Measurements from ENCODE around the gene TUBB1. TPM values are rescaled to one million over a fixed set of nuclear protein-coding genes. Genes with fewer than 3 reads are reported as not detected.

TUBB1 gene
- total RNA-seq, 1 donor from 2014 or later = not detected

DNA sequence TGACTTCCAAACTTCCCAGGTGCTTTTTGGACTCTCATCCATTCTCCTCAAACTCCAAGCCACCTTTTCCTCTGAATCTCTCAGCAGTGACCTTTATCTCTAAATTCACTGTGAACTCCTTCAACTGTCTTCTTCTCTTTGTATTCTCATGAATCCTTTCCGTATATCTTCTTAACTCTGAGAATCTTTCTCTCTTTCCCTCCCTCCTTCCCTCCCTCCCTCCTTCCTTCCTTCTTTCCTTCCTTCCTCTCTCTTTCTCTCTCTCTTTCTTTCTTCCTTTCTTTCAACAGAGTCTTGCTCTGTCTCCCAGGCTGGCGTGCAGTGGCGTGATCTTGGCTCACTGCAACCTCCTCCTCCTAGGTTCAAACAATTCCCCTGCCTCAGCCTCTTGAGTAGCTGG, 27.6 kb downstream of the TUBB1 start:
- H3K9me3 Mint-ChIP-seq (ENCODE audit: unreplicated experiment) = no peaks in the 10 kb centered on the region
- peaks cover 9% of the 10 kb centered on the region for H3K4me1 Mint-ChIP-seq (ENCODE audit: unreplicated experiment)
- DNase-seq (ENCODE audit: low spot score) = no peak
- H3K36me3 Mint-ChIP-seq (ENCODE audit: low read depth, unreplicated experiment) = peaks cover 4% of the 10 kb centered on the region
- H3K27ac Mint-ChIP-seq (ENCODE audit: unreplicated experiment) = no peak overlapping the region
- no peaks in the 10 kb centered on the region for H3K27me3 Mint-ChIP-seq (ENCODE audit: unreplicated experiment)
- no peak overlapping the region for H3K4me3 Mint-ChIP-seq (ENCODE audit: unreplicated experiment)
- TF ChIP-seq, protein P1, sequence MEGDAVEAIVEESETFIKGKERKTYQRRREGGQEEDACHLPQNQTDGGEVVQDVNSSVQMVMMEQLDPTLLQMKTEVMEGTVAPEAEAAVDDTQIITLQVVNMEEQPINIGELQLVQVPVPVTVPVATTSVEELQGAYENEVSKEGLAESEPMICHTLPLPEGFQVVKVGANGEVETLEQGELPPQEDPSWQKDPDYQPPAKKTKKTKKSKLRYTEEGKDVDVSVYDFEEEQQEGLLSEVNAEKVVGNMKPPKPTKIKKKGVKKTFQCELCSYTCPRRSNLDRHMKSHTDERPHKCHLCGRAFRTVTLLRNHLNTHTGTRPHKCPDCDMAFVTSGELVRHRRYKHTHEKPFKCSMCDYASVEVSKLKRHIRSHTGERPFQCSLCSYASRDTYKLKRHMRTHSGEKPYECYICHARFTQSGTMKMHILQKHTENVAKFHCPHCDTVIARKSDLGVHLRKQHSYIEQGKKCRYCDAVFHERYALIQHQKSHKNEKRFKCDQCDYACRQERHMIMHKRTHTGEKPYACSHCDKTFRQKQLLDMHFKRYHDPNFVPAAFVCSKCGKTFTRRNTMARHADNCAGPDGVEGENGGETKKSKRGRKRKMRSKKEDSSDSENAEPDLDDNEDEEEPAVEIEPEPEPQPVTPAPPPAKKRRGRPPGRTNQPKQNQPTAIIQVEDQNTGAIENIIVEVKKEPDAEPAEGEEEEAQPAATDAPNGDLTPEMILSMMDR (IDR thresholded peaks at IDR 0.05; ENCODE audit: unreplicated experiment) = no peak

DNA sequence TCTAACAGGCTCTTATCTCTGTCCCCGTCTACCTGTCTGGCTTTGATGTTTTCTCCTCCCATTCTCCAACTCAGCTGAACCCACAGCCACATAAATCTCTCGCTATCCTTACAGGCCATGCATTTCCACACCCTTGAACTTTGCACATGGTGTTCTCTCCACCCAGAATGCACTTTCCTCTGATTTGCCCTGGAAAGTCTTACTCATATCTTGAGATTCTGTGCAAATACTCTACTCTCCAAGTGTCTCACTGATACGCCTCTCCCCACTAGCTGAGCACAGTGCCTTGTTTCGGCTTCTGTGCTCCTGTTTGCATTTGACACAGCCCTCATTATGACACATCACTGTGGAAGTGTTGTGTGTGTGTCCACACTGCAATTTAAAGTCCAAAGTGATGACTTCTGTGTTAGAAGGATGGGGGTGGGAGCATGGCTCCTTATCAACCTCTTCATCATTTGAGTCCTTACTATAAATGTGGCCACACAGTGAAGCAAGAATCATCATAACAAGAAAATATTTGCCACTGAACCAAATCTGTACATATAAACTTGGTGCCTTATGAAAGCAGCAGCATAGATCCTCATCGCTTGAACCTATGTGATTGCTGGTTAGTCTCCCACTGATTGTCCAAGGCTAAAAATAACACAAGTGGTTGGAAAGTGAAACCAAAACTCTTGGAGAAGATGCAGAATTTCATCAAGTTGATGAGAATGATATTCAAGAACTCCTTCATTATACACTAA, 28.9 kb downstream of the TUBB1 start:
- no peaks in the 10 kb centered on the region for H3K27me3 Mint-ChIP-seq (ENCODE audit: unreplicated experiment)
- DNase-seq (ENCODE audit: low spot score) = no peak
- H3K4me1 Mint-ChIP-seq (ENCODE audit: unreplicated experiment) = peaks cover 11% of the 10 kb centered on the region
- no peak overlapping the region for H3K4me3 Mint-ChIP-seq (ENCODE audit: unreplicated experiment)
- TF ChIP-seq, protein P1 (IDR thresholded peaks at IDR 0.05; ENCODE audit: unreplicated experiment) = no peak
- no peak overlapping the region for H3K27ac Mint-ChIP-seq (ENCODE audit: unreplicated experiment)
- peaks cover 4% of the 10 kb centered on the region for H3K36me3 Mint-ChIP-seq (ENCODE audit: low read depth, unreplicated experiment)
- no peaks in the 10 kb centered on the region for H3K9me3 Mint-ChIP-seq (ENCODE audit: unreplicated experiment)

DNA sequence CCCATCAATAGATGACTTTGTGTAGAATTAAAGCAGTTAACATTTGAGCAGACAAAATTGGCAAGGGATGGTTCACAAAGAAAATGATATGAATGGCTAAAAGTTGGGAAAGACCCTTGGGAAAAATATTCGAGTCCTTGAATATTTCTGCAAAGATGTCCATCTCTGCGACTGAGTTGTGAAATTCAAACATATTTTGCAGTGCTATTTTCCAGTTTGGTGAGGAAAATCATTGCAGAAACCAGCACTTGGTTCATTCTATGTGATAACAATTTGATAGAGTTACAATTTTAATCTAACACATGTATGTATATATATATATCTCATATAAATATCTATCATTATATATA, 29.4 kb downstream of the TUBB1 start:
- no peak for DNase-seq (ENCODE audit: low spot score)
- TF ChIP-seq, protein P1 (IDR thresholded peaks at IDR 0.05; ENCODE audit: unreplicated experiment) = no peak
- H3K9me3 Mint-ChIP-seq (ENCODE audit: unreplicated experiment) = no peaks in the 10 kb centered on the region
- no peak overlapping the region for H3K27ac Mint-ChIP-seq (ENCODE audit: unreplicated experiment)
- H3K4me3 Mint-ChIP-seq (ENCODE audit: unreplicated experiment) = no peak overlapping the region
- H3K4me1 Mint-ChIP-seq (ENCODE audit: unreplicated experiment) = peaks cover 7% of the 10 kb centered on the region
- H3K27me3 Mint-ChIP-seq (ENCODE audit: unreplicated experiment) = no peaks in the 10 kb centered on the region
- no peaks in the 10 kb centered on the region for H3K36me3 Mint-ChIP-seq (ENCODE audit: low read depth, unreplicated experiment)

DNA sequence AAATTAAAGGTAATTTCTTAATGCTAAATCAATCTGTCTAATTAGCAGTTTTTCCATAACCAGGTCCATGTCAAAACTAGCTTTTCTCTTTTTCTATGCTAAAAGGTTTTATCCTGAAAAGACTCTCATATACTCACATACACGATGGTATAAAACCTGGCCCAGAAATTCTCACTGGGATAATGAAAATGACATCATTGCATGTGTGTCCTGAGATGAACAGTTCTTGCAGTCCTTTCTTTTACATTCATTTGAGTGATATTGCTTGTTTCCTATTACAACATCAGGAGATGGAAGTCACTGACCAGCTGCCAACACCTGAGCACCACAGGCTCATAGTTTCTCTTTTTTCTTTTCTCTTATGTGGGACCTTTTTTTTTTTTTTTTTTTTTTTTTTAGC, 31.2 kb downstream of the TUBB1 start:
- H3K27ac Mint-ChIP-seq (ENCODE audit: unreplicated experiment) = no peak overlapping the region
- no peak overlapping the region for H3K4me3 Mint-ChIP-seq (ENCODE audit: unreplicated experiment)
- no peaks in the 10 kb centered on the region for H3K9me3 Mint-ChIP-seq (ENCODE audit: unreplicated experiment)
- no peaks in the 10 kb centered on the region for H3K36me3 Mint-ChIP-seq (ENCODE audit: low read depth, unreplicated experiment)
- TF ChIP-seq, protein P1 (IDR thresholded peaks at IDR 0.05; ENCODE audit: unreplicated experiment) = no peak
- peaks cover 2% of the 10 kb centered on the region for H3K27me3 Mint-ChIP-seq (ENCODE audit: unreplicated experiment)
- peaks cover 7% of the 10 kb centered on the region for H3K4me1 Mint-ChIP-seq (ENCODE audit: unreplicated experiment)
- no peak for DNase-seq (ENCODE audit: low spot score)

DNA sequence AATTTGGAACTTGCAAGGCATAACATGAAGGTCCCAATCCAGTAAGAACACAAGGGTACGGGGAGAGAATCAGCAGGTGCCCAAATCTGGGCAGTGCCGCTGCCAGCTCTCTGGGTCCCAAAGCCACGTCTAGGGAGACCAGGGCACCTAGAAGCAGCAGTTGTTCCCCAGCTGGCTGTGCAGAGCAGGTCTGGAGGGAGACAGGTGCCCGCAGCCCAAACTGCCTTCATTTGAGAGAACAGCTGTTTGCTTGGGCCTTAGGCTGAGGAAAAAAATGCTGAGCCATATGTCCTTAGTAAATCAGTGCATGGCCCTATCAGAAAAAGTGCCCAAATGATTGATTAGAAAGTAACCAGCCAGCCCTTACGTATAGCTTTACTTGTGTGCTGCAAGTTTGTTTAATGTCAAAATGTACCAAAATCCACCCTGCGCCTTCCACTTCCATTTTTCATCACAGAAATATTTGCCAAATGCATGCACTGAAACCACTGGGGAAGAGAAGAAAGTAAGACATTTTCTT, 32.5 kb downstream of the TUBB1 start:
- no peak for DNase-seq (ENCODE audit: low spot score)
- TF ChIP-seq, protein P1 (IDR thresholded peaks at IDR 0.05; ENCODE audit: unreplicated experiment) = no peak
- H3K9me3 Mint-ChIP-seq (ENCODE audit: unreplicated experiment) = no peaks in the 10 kb centered on the region
- H3K4me3 Mint-ChIP-seq (ENCODE audit: unreplicated experiment) = no peak overlapping the region
- H3K27me3 Mint-ChIP-seq (ENCODE audit: unreplicated experiment) = peaks cover 2% of the 10 kb centered on the region
- H3K4me1 Mint-ChIP-seq (ENCODE audit: unreplicated experiment) = peaks cover 7% of the 10 kb centered on the region
- no peaks in the 10 kb centered on the region for H3K36me3 Mint-ChIP-seq (ENCODE audit: low read depth, unreplicated experiment)
- H3K27ac Mint-ChIP-seq (ENCODE audit: unreplicated experiment) = no peak overlapping the region

Measured in endothelial cell (in vitro differentiated cells).